Neural progenitor cell (in vitro differentiated cells): ENCODE data around the gene HDC. TPM values are rescaled to one million over a fixed set of nuclear protein-coding genes. Genes with fewer than 3 reads are reported as not detected.

Experiments
- DNase-seq: peaks from one replicate; pipeline ENCODE4 v3.0.0-alpha.2; 2016; ENCODE audit warnings: low spot score
- H2AFZ ChIP-seq: fragments of 200-600 bp; sonication (generic); replicated peaks from 2 replicates; pipeline ENCODE4 v1.6.1; 2016; ENCODE audit warnings: antibody characterized with exemption
- H3F3A ChIP-seq: fragments of 200-600 bp; sonication (generic); 2 replicates; pipeline ENCODE4 v1.6.1; 2016; ENCODE audit warnings: antibody characterized with exemption, low read depth
- H3K27ac ChIP-seq: fragments of 200-600 bp; sonication (generic); 2 replicates; pipeline ENCODE4 v1.5.1; 2016; ENCODE audit warnings: mild to moderate bottlenecking
- H3K27me3 ChIP-seq: fragments of 200-600 bp; sonication (generic); 2 replicates; pipeline ENCODE4 v1.6.1; 2016; ENCODE audit warnings: mild to moderate bottlenecking, moderate library complexity
- H3K36me3 ChIP-seq: fragments of 200-600 bp; sonication (generic); 2 replicates; pipeline ENCODE4 v1.5.1; 2016
- H3K4me1 ChIP-seq: fragments of 200-600 bp; sonication (generic); 2 replicates; pipeline ENCODE4 v1.6.1; 2016; ENCODE audit warnings: mixed run types
- H3K4me2 ChIP-seq: fragments of 200-600 bp; sonication (generic); 2 replicates; pipeline ENCODE4 v1.6.1; 2016
- H3K4me3 ChIP-seq: fragments of 200-600 bp; sonication (generic); 2 replicates; pipeline ENCODE4 v1.5.1; 2016
- H3K79me2 ChIP-seq: fragments of 200-600 bp; sonication (generic); 2 replicates; pipeline ENCODE4 v1.6.1; 2016; ENCODE audit warnings: low read depth
- H3K9ac ChIP-seq: fragments of 200-600 bp; sonication (generic); 2 replicates; pipeline ENCODE4 v1.6.1; 2016
- H3K9me3 ChIP-seq: fragments of 200-600 bp; sonication (generic); 2 replicates; pipeline ENCODE4 v1.5.1; 2016; ENCODE audit warnings: low read depth
- H4K20me1 ChIP-seq: fragments of 200-600 bp; sonication (generic); 2 replicates; pipeline ENCODE4 v1.6.1; 2016; ENCODE audit warnings: low read depth
- H3K27ac Mint-ChIP-seq: 3 replicates; pipeline ENCODE4 v1.8.0; 2021; ENCODE audit warnings: mixed read lengths
- H3K27me3 Mint-ChIP-seq: 2 replicates; pipeline ENCODE4 v1.8.0; 2022; ENCODE audit warnings: low read depth, mild to moderate bottlenecking, inconsistent platforms, moderate library complexity, mixed read lengths; ENCODE audit not compliant: insufficient read depth
- H3K36me3 Mint-ChIP-seq: 3 replicates; pipeline ENCODE4 v1.8.0; 2021; ENCODE audit warnings: mixed read lengths
- H3K4me1 Mint-ChIP-seq: 3 replicates; pipeline ENCODE4 v1.8.0; 2021; ENCODE audit warnings: mixed read lengths
- H3K4me3 Mint-ChIP-seq: 3 replicates; pipeline ENCODE4 v1.8.0; 2021; ENCODE audit warnings: mild to moderate bottlenecking, moderate library complexity, mixed read lengths
- H3K9me3 Mint-ChIP-seq: 3 replicates; pipeline ENCODE4 v1.8.0; 2020; ENCODE audit warnings: mixed read lengths
- CTCF ChIP-seq: fragments of 200-600 bp; sonication (generic); IDR thresholded peaks from 2 replicates; pipeline ENCODE4 v1.5.1; 2017; ENCODE audit warnings: antibody characterized with exemption, mild to moderate bottlenecking
- EZH2 ChIP-seq: fragments of 200-600 bp; sonication (generic); IDR thresholded peaks from 2 replicates; pipeline ENCODE4 v1.6.1; 2017; ENCODE audit warnings: antibody characterized with exemption, mild to moderate bottlenecking, moderate library complexity
- EZH2phosphoT487 ChIP-seq: fragments of 200-600 bp; sonication (generic); IDR thresholded peaks from 2 replicates; pipeline ENCODE4 v1.6.1; 2017; ENCODE audit warnings: antibody characterized with exemption
- total RNA-seq: library from RNA; depleted of rRNA; stranded (reverse); fragments of >200 nt; gene quantifications from 2 replicates; pipeline ENCODE4 v1.2.3, GENCODE V29; 2015; ENCODE audit warnings: low replicate concordance

HDC gene
- total RNA-seq, 1 donor from 2014 or later: not detected

- no peak for DNase-seq
- no peaks in the 10 kb centered on the region for H3K27me3 ChIP-seq
- no peaks in the 10 kb centered on the region for H3K36me3 Mint-ChIP-seq
Measured at GRCh38 chr15:50225938-50226337, 39.6 kb downstream of the HDC start.

GRCh38 chr15:50225057-50225456 lies 40.5 kb downstream of the HDC start:
- Histone ChIP-seq H3K36me3 (no peaks in the 10 kb centered on the region), H3K9ac (no peak overlapping the region), H4K20me1 (no peaks in the 10 kb centered on the region), H3K4me2 (no peak overlapping the region), H3F3A (no peaks in the 10 kb centered on the region), H3K4me1 (no peaks in the 10 kb centered on the region), H3K4me3 (no peak overlapping the region), H3K27ac (no peak overlapping the region), H3K79me2 (no peaks in the 10 kb centered on the region), H2AFZ (no peak overlapping the region), H3K27me3 (no peaks in the 10 kb centered on the region), H3K9me3 (no peaks in the 10 kb centered on the region)
- no peaks in the 10 kb centered on the region for H3K36me3 Mint-ChIP-seq
- TF ChIP-seq CTCF: no peak
- no peak for TF ChIP-seq EZH2phosphoT487
- no peak for TF ChIP-seq EZH2
- no peak for DNase-seq
- peaks cover 4% of the 10 kb centered on the region for H3K27me3 Mint-ChIP-seq
- H3K9me3 Mint-ChIP-seq: no peaks in the 10 kb centered on the region
- no peak overlapping the region for H3K27ac Mint-ChIP-seq
- no peak overlapping the region for H3K4me3 Mint-ChIP-seq
- no peaks in the 10 kb centered on the region for H3K4me1 Mint-ChIP-seq

More at GRCh38 chr15:50225938-50226337, 39.6 kb downstream of the HDC start:
- TF ChIP-seq EZH2 (no peak), EZH2phosphoT487 (no peak), CTCF (no peak)
- Mint-ChIP-seq H3K27ac (no peak overlapping the region), H3K4me1 (no peaks in the 10 kb centered on the region), H3K27me3 (peaks cover 4% of the 10 kb centered on the region), H3K4me3 (no peak overlapping the region), H3K9me3 (no peaks in the 10 kb centered on the region)
- Histone ChIP-seq H2AFZ (no peak overlapping the region), H3K9ac (no peak overlapping the region), H4K20me1 (no peaks in the 10 kb centered on the region), H3K4me3 (no peak overlapping the region), H3K79me2 (no peaks in the 10 kb centered on the region), H3K36me3 (no peaks in the 10 kb centered on the region), H3K4me2 (no peak overlapping the region), H3K4me1 (no peaks in the 10 kb centered on the region), H3K9me3 (no peaks in the 10 kb centered on the region), H3F3A (no peaks in the 10 kb centered on the region), H3K27ac (no peak overlapping the region)

- H3K27ac ChIP-seq: no peak overlapping the region
- no peak overlapping the region for H3K27ac Mint-ChIP-seq
- H3K9me3 ChIP-seq: no peaks in the 10 kb centered on the region
- no peaks in the 10 kb centered on the region for H3K79me2 ChIP-seq
- H3K4me2 ChIP-seq: no peak overlapping the region
- H3K36me3 ChIP-seq: no peaks in the 10 kb centered on the region
- DNase-seq: no peak
- H3K4me3 Mint-ChIP-seq: no peak overlapping the region
- H3F3A ChIP-seq: no peaks in the 10 kb centered on the region
- no peaks in the 10 kb centered on the region for H3K27me3 ChIP-seq
- no peaks in the 10 kb centered on the region for H3K4me1 Mint-ChIP-seq
- TF ChIP-seq CTCF (no peak), EZH2 (no peak), EZH2phosphoT487 (no peak)
- H2AFZ ChIP-seq: no peak overlapping the region
- H3K4me1 ChIP-seq: no peaks in the 10 kb centered on the region
- H3K9ac ChIP-seq: no peak overlapping the region
- peaks cover 4% of the 10 kb centered on the region for H3K27me3 Mint-ChIP-seq
- H3K9me3 Mint-ChIP-seq: no peaks in the 10 kb centered on the region
- H3K36me3 Mint-ChIP-seq: no peaks in the 10 kb centered on the region
- H3K4me3 ChIP-seq: no peak overlapping the region
- H4K20me1 ChIP-seq: no peaks in the 10 kb centered on the region
Measured at GRCh38 chr15:50224606-50225005, 40.9 kb downstream of the HDC start.

GRCh38 chr15:50222181-50222580 lies 43.3 kb downstream of the HDC start:
- Mint-ChIP-seq H3K36me3 (no peaks in the 10 kb centered on the region), H3K9me3 (no peaks in the 10 kb centered on the region), H3K4me1 (no peaks in the 10 kb centered on the region), H3K27me3 (no peaks in the 10 kb centered on the region), H3K27ac (no peak overlapping the region), H3K4me3 (no peak overlapping the region)
- Histone ChIP-seq H3K36me3 (no peaks in the 10 kb centered on the region), H3K4me1 (no peaks in the 10 kb centered on the region), H3K27ac (no peak overlapping the region), H3K9me3 (no peaks in the 10 kb centered on the region), H3K4me2 (no peak overlapping the region), H3K79me2 (no peaks in the 10 kb centered on the region), H3K4me3 (no peak overlapping the region), H2AFZ (no peak overlapping the region), H3F3A (no peaks in the 10 kb centered on the region), H3K27me3 (no peaks in the 10 kb centered on the region), H3K9ac (no peak overlapping the region), H4K20me1 (no peaks in the 10 kb centered on the region)
- DNase-seq: no peak
- TF ChIP-seq EZH2: no peak
- TF ChIP-seq EZH2phosphoT487: no peak
- no peak for TF ChIP-seq CTCF
